ENCODE results near the gene IGFBP5.

DNA sequence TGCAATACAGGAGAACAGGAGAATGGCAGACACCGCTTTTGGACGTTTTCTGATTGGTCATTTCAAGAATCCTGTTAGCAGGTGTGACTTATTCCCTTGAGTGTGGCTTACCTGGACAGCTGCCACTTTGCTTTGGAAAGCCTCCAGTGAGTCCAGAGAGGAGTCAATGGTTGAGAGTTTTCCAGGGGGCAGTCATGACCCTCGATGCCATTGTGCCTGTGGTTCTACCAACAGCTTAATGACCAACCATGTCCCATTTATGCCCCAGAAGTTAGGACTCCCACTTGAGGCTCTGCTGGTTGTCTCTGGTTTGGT lies 49.8 kb downstream of the IGFBP5 start:
- TF ChIP-seq ZNF70 (CRISPR knock-in tag; IDR thresholded peaks at IDR 0.05) (no peak), ESRRG (CRISPR knock-in tag; IDR thresholded peaks at IDR 0.05) (no peak), TCF4 (CRISPR knock-in tag; IDR thresholded peaks at IDR 0.05; ENCODE audit: borderline replicate concordance) (no peak), TOX (CRISPR knock-in tag; IDR thresholded peaks at IDR 0.05; ENCODE audit: borderline replicate concordance) (no peak), OSR1 (CRISPR knock-in tag; IDR thresholded peaks at IDR 0.05) (no peak), BACH2 (CRISPR knock-in tag; IDR thresholded peaks at IDR 0.05; ENCODE audit: borderline replicate concordance) (no peak), PPARA (CRISPR knock-in tag; IDR thresholded peaks at IDR 0.05; ENCODE audit: borderline replicate concordance) (no peak), ZNF8 (CRISPR knock-in tag; IDR thresholded peaks at IDR 0.05) (no peak), ZFP3 (CRISPR knock-in tag; IDR thresholded peaks at IDR 0.05) (no peak), ZC3H10 (CRISPR knock-in tag; IDR thresholded peaks at IDR 0.05) (no peak)
- TF ChIP-seq, protein P1, sequence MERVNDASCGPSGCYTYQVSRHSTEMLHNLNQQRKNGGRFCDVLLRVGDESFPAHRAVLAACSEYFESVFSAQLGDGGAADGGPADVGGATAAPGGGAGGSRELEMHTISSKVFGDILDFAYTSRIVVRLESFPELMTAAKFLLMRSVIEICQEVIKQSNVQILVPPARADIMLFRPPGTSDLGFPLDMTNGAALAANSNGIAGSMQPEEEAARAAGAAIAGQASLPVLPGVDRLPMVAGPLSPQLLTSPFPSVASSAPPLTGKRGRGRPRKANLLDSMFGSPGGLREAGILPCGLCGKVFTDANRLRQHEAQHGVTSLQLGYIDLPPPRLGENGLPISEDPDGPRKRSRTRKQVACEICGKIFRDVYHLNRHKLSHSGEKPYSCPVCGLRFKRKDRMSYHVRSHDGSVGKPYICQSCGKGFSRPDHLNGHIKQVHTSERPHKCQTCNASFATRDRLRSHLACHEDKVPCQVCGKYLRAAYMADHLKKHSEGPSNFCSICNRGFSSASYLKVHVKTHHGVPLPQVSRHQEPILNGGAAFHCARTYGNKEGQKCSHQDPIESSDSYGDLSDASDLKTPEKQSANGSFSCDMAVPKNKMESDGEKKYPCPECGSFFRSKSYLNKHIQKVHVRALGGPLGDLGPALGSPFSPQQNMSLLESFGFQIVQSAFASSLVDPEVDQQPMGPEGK (CRISPR knock-in tag; IDR thresholded peaks at IDR 0.05; ENCODE audit: borderline replicate concordance) = no peak
- TF ChIP-seq, protein P2, sequence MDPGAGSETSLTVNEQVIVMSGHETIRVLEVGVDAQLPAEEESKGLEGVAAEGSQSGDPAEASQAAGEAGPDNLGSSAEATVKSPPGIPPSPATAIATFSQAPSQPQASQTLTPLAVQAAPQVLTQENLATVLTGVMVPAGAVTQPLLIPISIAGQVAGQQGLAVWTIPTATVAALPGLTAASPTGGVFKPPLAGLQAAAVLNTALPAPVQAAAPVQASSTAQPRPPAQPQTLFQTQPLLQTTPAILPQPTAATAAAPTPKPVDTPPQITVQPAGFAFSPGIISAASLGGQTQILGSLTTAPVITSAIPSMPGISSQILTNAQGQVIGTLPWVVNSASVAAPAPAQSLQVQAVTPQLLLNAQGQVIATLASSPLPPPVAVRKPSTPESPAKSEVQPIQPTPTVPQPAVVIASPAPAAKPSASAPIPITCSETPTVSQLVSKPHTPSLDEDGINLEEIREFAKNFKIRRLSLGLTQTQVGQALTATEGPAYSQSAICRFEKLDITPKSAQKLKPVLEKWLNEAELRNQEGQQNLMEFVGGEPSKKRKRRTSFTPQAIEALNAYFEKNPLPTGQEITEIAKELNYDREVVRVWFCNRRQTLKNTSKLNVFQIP (CRISPR knock-in tag; IDR thresholded peaks at IDR 0.05; ENCODE audit: borderline replicate concordance, low read depth) = no peak
